ENCODE data around the gene CUL7. TPM values are rescaled to one million over a fixed set of nuclear protein-coding genes. Genes with fewer than 3 reads are reported as not detected.

The CUL7 gene
- total RNA-seq, 1 experiment from 2014 or later = 22.8 TPM

DNA sequence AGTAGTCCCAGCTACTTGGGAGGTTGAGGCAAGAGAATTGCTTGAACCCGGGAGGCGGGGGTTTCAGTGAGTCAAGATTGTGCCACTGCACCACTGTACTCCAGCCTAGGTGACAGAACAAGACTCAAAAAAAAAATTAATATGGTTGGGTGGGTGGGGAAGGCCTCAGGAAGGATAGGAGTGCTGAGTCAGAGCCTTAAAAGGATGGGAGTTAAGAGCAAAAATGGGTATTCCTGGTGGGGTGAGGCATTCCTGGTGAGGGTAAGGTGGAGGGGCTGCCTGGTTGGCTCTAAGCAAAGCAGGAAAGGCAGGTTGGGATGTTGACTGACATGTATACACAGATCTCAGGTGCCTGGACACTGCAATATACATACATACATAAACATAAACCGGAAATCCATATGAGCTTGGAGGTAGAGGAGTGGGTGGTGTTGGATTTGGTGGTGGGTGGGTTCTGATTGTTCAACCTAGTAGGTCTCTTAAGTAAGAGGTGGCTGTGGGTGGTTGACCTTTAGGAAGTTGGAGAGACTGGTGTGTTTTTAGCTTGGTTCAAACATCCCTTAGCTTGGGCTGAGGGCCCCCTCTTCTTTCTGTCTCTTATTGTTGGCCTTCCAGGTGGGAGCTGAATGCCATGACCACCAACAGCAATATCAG lies 33.5 kb downstream of the CUL7 start:
- H3K9me2 ChIP-seq (ENCODE audit: insufficient read depth) = no peaks in the 10 kb centered on the region
- peaks cover 3% of the 10 kb centered on the region for H4K20me1 ChIP-seq (ENCODE audit: insufficient read depth)
- no TSS peak for BruUV-seq (replicated peaks)
- H3K36me3 ChIP-seq (ENCODE audit: low read depth) = peaks cover 22% of the 10 kb centered on the region
- ChIA-PET CTCF (no interaction called here), POLR2A (ENCODE audit: unreplicated experiment) (interaction anchor here (0.8 kb wide), 1 partner anchor 91 kb away, joined by 4 read pairs; the partner anchor contains the start of gene CNPY3)
- no peak overlapping the region for H2AFZ ChIP-seq
- H3K4me1 ChIP-seq (replicated peaks; ENCODE audit: insufficient read depth) = peaks cover 12% of the 10 kb centered on the region; the same call in 1 of the 2 replicates
- peaks cover 53% of the 10 kb centered on the region for H3K79me2 ChIP-seq (ENCODE audit: low read depth)
- no peaks in the 10 kb centered on the region for H3K27me3 ChIP-seq (ENCODE audit: insufficient read depth, low read depth)
- H3K9me3 ChIP-seq (ENCODE audit: insufficient read depth, low read depth) = no peaks in the 10 kb centered on the region
- H3F3A ChIP-seq (ENCODE audit: insufficient read depth, low read depth) = peaks cover 30% of the 10 kb centered on the region; the same call in 1 of the 2 replicates
- no peak for TF ChIP-seq EZH2 (IDR thresholded peaks at IDR 0.05; ENCODE audit: low read depth)
- TF ChIP-seq, protein P1, sequence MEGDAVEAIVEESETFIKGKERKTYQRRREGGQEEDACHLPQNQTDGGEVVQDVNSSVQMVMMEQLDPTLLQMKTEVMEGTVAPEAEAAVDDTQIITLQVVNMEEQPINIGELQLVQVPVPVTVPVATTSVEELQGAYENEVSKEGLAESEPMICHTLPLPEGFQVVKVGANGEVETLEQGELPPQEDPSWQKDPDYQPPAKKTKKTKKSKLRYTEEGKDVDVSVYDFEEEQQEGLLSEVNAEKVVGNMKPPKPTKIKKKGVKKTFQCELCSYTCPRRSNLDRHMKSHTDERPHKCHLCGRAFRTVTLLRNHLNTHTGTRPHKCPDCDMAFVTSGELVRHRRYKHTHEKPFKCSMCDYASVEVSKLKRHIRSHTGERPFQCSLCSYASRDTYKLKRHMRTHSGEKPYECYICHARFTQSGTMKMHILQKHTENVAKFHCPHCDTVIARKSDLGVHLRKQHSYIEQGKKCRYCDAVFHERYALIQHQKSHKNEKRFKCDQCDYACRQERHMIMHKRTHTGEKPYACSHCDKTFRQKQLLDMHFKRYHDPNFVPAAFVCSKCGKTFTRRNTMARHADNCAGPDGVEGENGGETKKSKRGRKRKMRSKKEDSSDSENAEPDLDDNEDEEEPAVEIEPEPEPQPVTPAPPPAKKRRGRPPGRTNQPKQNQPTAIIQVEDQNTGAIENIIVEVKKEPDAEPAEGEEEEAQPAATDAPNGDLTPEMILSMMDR (conservative IDR thresholded peaks at IDR 0.05) = no peak
- no peak overlapping the region for H3K4me2 ChIP-seq
- intact Hi-C loops (cut with micrococcal nuclease; ENCODE audit: unreplicated experiment) = no loop called here
- H3K27ac ChIP-seq = no peak overlapping the region
- no peak for DNase-seq
- H3K4me3 ChIP-seq = no peak overlapping the region

GRCh38 chr6:43019152-43019551 lies 34.5 kb downstream of the CUL7 start:
- Histone ChIP-seq H3K27me3 (ENCODE audit: insufficient read depth, low read depth) (no peaks in the 10 kb centered on the region), H3F3A (ENCODE audit: insufficient read depth, low read depth) (peaks cover 30% of the 10 kb centered on the region; the same call in 1 of the 2 replicates), H3K9me2 (ENCODE audit: insufficient read depth) (no peaks in the 10 kb centered on the region), H3K27ac (no peak overlapping the region), H3K9me3 (ENCODE audit: insufficient read depth, low read depth) (no peaks in the 10 kb centered on the region), H3K36me3 (ENCODE audit: low read depth) (peaks cover 12% of the 10 kb centered on the region), H3K4me3 (no peak overlapping the region), H4K20me1 (ENCODE audit: insufficient read depth) (peaks cover 3% of the 10 kb centered on the region), H2AFZ (no peak overlapping the region), H3K4me2 (no peak overlapping the region), H3K4me1 (replicated peaks; ENCODE audit: insufficient read depth) (peaks cover 17% of the 10 kb centered on the region; the same call in 1 of the 2 replicates), H3K79me2 (ENCODE audit: low read depth) (peaks cover 52% of the 10 kb centered on the region)
- no peak for DNase-seq
- no peak for TF ChIP-seq EZH2 (IDR thresholded peaks at IDR 0.05; ENCODE audit: low read depth)
- TF ChIP-seq, protein P1 (conservative IDR thresholded peaks at IDR 0.05) = no peak
- ChIA-PET POLR2A (ENCODE audit: unreplicated experiment) (interaction anchor here (0.7 kb wide), 1 partner anchor 15 kb away, joined by 4 read pairs; no protein-coding TSS in a partner anchor), CTCF (no interaction called here)
- intact Hi-C loops (cut with micrococcal nuclease; ENCODE audit: unreplicated experiment) = loop anchor here (10.0 kb wide), 1 partner anchor 114 kb away; no protein-coding TSS in a partner anchor
- BruUV-seq (replicated peaks) = no TSS peak

- Histone ChIP-seq H3K9me3 (ENCODE audit: insufficient read depth, low read depth) (no peaks in the 10 kb centered on the region), H3K79me2 (ENCODE audit: low read depth) (peaks cover 43% of the 10 kb centered on the region), H3K4me2 (no peak overlapping the region), H3K4me3 (no peak overlapping the region), H3K9me2 (ENCODE audit: insufficient read depth) (no peaks in the 10 kb centered on the region), H3K27ac (no peak overlapping the region), H3F3A (ENCODE audit: insufficient read depth, low read depth) (peaks cover 30% of the 10 kb centered on the region; the same call in 1 of the 2 replicates), H2AFZ (no peak overlapping the region), H4K20me1 (ENCODE audit: insufficient read depth) (peaks cover 3% of the 10 kb centered on the region; the same call in 1 of the 2 replicates), H3K4me1 (replicated peaks; ENCODE audit: insufficient read depth) (peaks cover 23% of the 10 kb centered on the region), H3K36me3 (ENCODE audit: low read depth) (peaks cover 11% of the 10 kb centered on the region), H3K27me3 (ENCODE audit: insufficient read depth, low read depth) (no peaks in the 10 kb centered on the region)
- ChIA-PET CTCF (no interaction called here), POLR2A (ENCODE audit: unreplicated experiment) (no interaction called here)
- no TSS peak for BruUV-seq (replicated peaks)
- no peak for DNase-seq
- intact Hi-C loops (cut with micrococcal nuclease; ENCODE audit: unreplicated experiment) = loop anchor here (10.0 kb wide), 1 partner anchor 112 kb away; no protein-coding TSS in a partner anchor
- TF ChIP-seq, protein P1 (conservative IDR thresholded peaks at IDR 0.05) = no peak
- no peak for TF ChIP-seq EZH2 (IDR thresholded peaks at IDR 0.05; ENCODE audit: low read depth)
Measured at GRCh38 chr6:43016943-43017334, 36.7 kb downstream of the CUL7 start.

Data from PC-9 (cell line).